K562 (cell line): ENCODE results near the gene SLC6A8. TPM values are rescaled to one million over a fixed set of nuclear protein-coding genes. Genes with fewer than 3 reads are reported as not detected.
A peak's percentile ranks its signal among the peaks of the same experiment; 100 is the strongest.
"Not testable (repeated sequence)": the region's sequence is repeated elsewhere in the genome, so short reads cannot be mapped to it uniquely, and the experiment has no call there.

Source experiments
- ATAC-seq: fragments of 200-7000 bp; cut with Tn5 transposase; 3 replicates; pipeline ENCODE4 v1.9.1; 2020; ENCODE audit warnings: moderate library complexity
- BruUV-seq: library from RNA; stranded (reverse); fragments of 400-500 nt; replicated peaks from 2 replicates; lab custom pipeline; 2021; lab: Mats Ljungman, UMichigan
- CTCF ChIA-PET: fragments of 300-600 bp; formaldehyde crosslinking; extraction: SDS; loops from one replicate; lab custom pipeline; 2021; ENCODE audit warnings: low intra/inter-chr PET ratio; lab: Yijun Ruan, JAX
- POLR2A ChIA-PET: fragments of 300-600, 350-650 bp; sonication (Branson Sonifier 250); formaldehyde crosslinking; extraction: SDS; loops from one replicate; lab custom pipeline; 2021; ENCODE audit warnings: antibody characterized with exemption, inconsistent platforms; lab: Yijun Ruan, JAX
- DNase-seq, 4 experiments: peaks; one replicate each; pipeline versions ENCODE4 v3.0.0 to v3.0.0-alpha.2; 2011 to 2018; ENCODE audit warnings: low spot score in 3 of 4, mixed read lengths in 3 of 4; ENCODE audit errors: extremely low read depth in 1 of 4
- FAIRE-seq: peaks from 2 replicates; lab custom pipeline; 2011; peaks lifted over from hg19 to GRCh38; lab: Jason Lieb, UNC
- H2AFZ ChIP-seq: 2 replicates; pipeline ENCODE4 v1.6.0; 2011; ENCODE audit warnings: low read depth, low read length, control low read depth, inconsistent platforms
- H3K27ac ChIP-seq: fragments of 200-600 bp; 3 replicates; pipeline ENCODE4 v1.8.0; 2011; ENCODE audit warnings: low read depth, mild to moderate bottlenecking, control low read depth, inconsistent platforms, low read length, moderate library complexity, mixed read lengths; ENCODE audit errors: extremely low read depth
- H3K27me3 ChIP-seq, 2 experiments: fragments of 300-600 bp in 1 of 2; 2 replicates in 1 of 2; 3 replicates in 1 of 2; pipeline versions ENCODE4 v1.6.0 to v1.8.0; 2011; ENCODE audit warnings: inconsistent platforms in 2 of 2, low read length in 2 of 2, mild to moderate bottlenecking in 1 of 2, mixed read lengths in 1 of 2, moderate library complexity in 1 of 2; ENCODE audit not compliant: control insufficient read depth in 2 of 2, insufficient read depth in 2 of 2
- H3K36me3 ChIP-seq: fragments of 300-600 bp; 3 replicates; pipeline ENCODE4 v1.8.0; 2011; ENCODE audit warnings: mild to moderate bottlenecking, low read length, inconsistent platforms; ENCODE audit not compliant: control insufficient read depth, insufficient read depth
- H3K4me1 ChIP-seq, 2 experiments: fragments of 200-600 bp in 1 of 2; replicated peaks in 1 of 2; 2 replicates in 1 of 2; 3 replicates in 1 of 2; pipeline versions ENCODE4 v1.5.1 to v1.8.0; 2011; ENCODE audit warnings: inconsistent platforms in 2 of 2, low read length in 2 of 2, mild to moderate bottlenecking in 1 of 2, mixed read lengths in 1 of 2, moderate library complexity in 1 of 2; ENCODE audit not compliant: control insufficient read depth in 2 of 2, insufficient read depth in 2 of 2
- H3K4me2 ChIP-seq: 2 replicates; pipeline ENCODE4 v1.6.1; 2011; ENCODE audit warnings: low read length, control low read depth, inconsistent platforms, mixed read lengths; ENCODE audit not compliant: insufficient read depth
- H3K4me3 ChIP-seq: fragments of 200-600 bp; sonication (generic), shearing (Covaris generic); 2 replicates; pipeline ENCODE4 v1.5.1; 2016; ENCODE audit warnings: control low read depth, inconsistent platforms
- H3K79me2 ChIP-seq: fragments of 200-600 bp; 3 replicates; pipeline ENCODE4 v1.8.0; 2011; ENCODE audit warnings: low read length, inconsistent platforms; ENCODE audit not compliant: control insufficient read depth, insufficient read depth
- H3K9ac ChIP-seq, 2 experiments: 2 replicates each; pipeline versions ENCODE4 v1.6.0 to v1.6.1; 2011; ENCODE audit warnings: low read depth in 2 of 2, low read length in 2 of 2, control low read depth in 1 of 2, inconsistent platforms in 1 of 2, mild to moderate bottlenecking in 1 of 2, mixed read lengths in 1 of 2; ENCODE audit not compliant: insufficient read depth in 1 of 2
- H3K9me1 ChIP-seq: one replicate; pipeline ENCODE4 v1.6.0; 2011; ENCODE audit warnings: inconsistent platforms, mild to moderate bottlenecking, low read length, moderate library complexity; ENCODE audit not compliant: control insufficient read depth, insufficient read depth
- H3K9me3 ChIP-seq: replicated peaks from 2 replicates; pipeline ENCODE4 v1.5.1; 2011; ENCODE audit warnings: low read depth, low read length, inconsistent platforms; ENCODE audit not compliant: control insufficient read depth, insufficient read depth
- H4K20me1 ChIP-seq: replicated peaks from 2 replicates; pipeline ENCODE4 v1.6.1; 2011; ENCODE audit warnings: low read length, inconsistent platforms, mixed read lengths; ENCODE audit not compliant: control insufficient read depth, insufficient read depth
- CCNT2 ChIP-seq: IDR thresholded peaks from 2 replicates; pipeline ENCODE4 v1.6.1; 2011; ENCODE audit warnings: borderline replicate concordance, low read depth, mild to moderate bottlenecking, moderate library complexity, mixed read lengths, low read length; ENCODE audit not compliant: insufficient read length; ENCODE audit errors: extremely low read depth
- KDM5B ChIP-seq: fragments of 200-600 bp; sonication (generic); IDR thresholded peaks from 2 replicates; pipeline ENCODE4 v1.6.1; 2012; ENCODE audit warnings: low read depth, mild to moderate bottlenecking, moderate library complexity, low read length, control low read depth, inconsistent platforms; ENCODE audit not compliant: insufficient replicate concordance
- POLR2G ChIP-seq: fragments of 200-400 bp; formaldehyde crosslinking; IDR thresholded peaks from 2 replicates; pipeline ENCODE4 v1.6.1; 2017; ENCODE audit warnings: low read depth, mild to moderate bottlenecking, antibody characterized with exemption, low read length, moderate library complexity
- RBM22 ChIP-seq: fragments of 200-400 bp; formaldehyde crosslinking; IDR thresholded peaks from 2 replicates; pipeline ENCODE4 v1.6.1; 2018; ENCODE audit warnings: low read length, low read depth; ENCODE audit not compliant: poor library complexity, severe bottlenecking
- ZNF263 ChIP-seq: sonication (generic); formaldehyde crosslinking; IDR thresholded peaks from 2 replicates; pipeline ENCODE4 v1.8.0; 2022; ENCODE audit warnings: mild to moderate bottlenecking, missing genetic modification reagents, borderline replicate concordance
- WGBS: fragments of 100-300 bp; shearing (Covaris generic); methylation state at CpG from one replicate; pipeline ENCODE4 v1.1.6; 2016; ENCODE audit warnings: low coverage, mixed read lengths; ENCODE audit not compliant: insufficient coverage; ENCODE audit errors: missing lambda C conversion rate; 5-methylcytosine and 5-hydroxymethylcytosine counted together
- in situ Hi-C: fragments of 300-500 bp; cut with MboI; formaldehyde crosslinking; loops from 4 replicates; pipeline ENCODE4 v1.15.0; 2018; ENCODE audit warnings: inconsistent platforms, mixed read lengths
- intact Hi-C: fragments of 100-400 bp; cut with micrococcal nuclease; formaldehyde crosslinking; loops from 2 replicates; pipeline ENCODE4 v1.14.2; 2022
- polyA plus RNA-seq, 8 experiments: library from polyadenylated mRNA; depleted of rRNA in 4 of 8; stranded (reverse) in 5 of 8; unstranded in 3 of 8; fragments of >200 nt; fragmentation: Nextera tagmentation in 2 of 8; fragmentation: Illumina TruSeq in 1 of 8; extraction: Ambion mirVana in 2 of 8; extraction: Trizol in 1 of 8; gene quantifications; 2 replicates each; pipeline versions ENCODE4 v1.2.1 to v1.2.3, GENCODE V29; 2011 to 2014; ENCODE audit warnings: inconsistent platforms in 1 of 8, missing spikeins in 1 of 8
- total RNA-seq, 7 experiments: library from RNA; depleted of rRNA in 6 of 7; stranded (reverse); fragments of >200 nt in 6 of 7; fragmentation: Illumina TruSeq in 2 of 7; extraction: Trizol in 2 of 7; gene quantifications; 2 replicates each; pipeline versions ENCODE4 v1.2.1 to v1.2.3, GENCODE V29; 2011 to 2021; ENCODE audit warnings: low replicate concordance in 1 of 7

SLC6A8 gene
- total and polyA plus RNA-seq, 9 of the 15 experiments (the other 6 are each of a cell fraction or from before 2014, with no cell fraction given): 0.68 to 144 (median 34.3) TPM

DNA sequence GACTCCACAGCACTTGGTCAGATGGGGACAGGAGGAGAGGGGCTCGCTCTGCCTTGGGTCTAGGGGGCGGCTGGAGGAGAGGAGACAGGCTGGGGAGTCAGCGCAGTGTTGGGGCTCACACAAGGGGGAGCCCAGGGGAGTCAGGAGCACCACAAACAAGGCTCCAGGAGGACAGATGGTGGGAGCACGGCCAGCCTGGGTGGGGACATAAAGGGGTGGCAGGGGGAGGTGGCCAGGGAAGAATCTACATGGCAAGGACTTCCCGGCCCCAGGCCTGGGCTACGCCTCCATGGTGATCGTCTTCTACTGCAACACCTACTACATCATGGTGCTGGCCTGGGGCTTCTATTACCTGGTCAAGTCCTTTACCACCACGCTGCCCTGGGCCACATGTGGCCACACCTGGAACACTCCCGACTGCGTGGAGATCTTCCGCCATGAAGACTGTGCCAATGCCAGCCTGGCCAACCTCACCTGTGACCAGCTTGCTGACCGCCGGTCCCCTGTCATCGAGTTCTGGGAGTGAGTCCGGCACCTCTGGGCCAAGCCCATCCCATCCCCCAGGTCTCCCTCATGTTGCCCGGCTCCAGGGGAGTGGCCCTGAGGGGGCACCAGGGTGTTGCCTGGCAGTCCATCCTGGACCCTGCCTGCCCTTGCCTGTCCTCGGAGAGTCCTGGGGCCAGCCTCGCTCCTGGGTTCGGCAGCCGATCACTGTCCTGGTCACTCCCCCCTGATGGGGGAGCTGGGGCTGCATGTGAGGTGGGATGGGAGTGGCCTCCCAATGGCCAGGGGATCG lies 3.5 kb downstream of the SLC6A8 start:
- H3K9me1 ChIP-seq, DNase-seq, BruUV-seq, FAIRE-seq, H3K27ac ChIP-seq, CTCF ChIA-PET, H3K9me3 ChIP-seq, H3K4me3 ChIP-seq, H3K27me3 ChIP-seq, in situ Hi-C loops, H2AFZ ChIP-seq, ATAC-seq, intact Hi-C loops: not testable (repeated sequence)
- Histone ChIP-seq H3K79me2 (peaks cover 37% of the 10 kb centered on the region), H3K4me1 (peaks cover 11 to 75% of the 10 kb centered on the region in 2 experiments; a peak in 4 of 5 replicates), H3K9ac (peak overlapping the region in 1 of 2 experiments; percentile 58; a peak in 2 of 4 replicates), H3K36me3 (peaks cover 56% of the 10 kb centered on the region; the same call in 1 of the 3 replicates), H4K20me1 (peaks cover 13% of the 10 kb centered on the region), H3K4me2 (peak overlapping the region; percentile 82; the same call in 1 of the 2 replicates)
- 75% methylated on average over 3 of the region's 21 CpGs for WGBS
- POLR2A ChIA-PET: interaction anchor here (0.6 kb wide), 2 partner anchors 47 to 99 kb away, joined by 3 to 4 read pairs; no protein-coding TSS in a partner anchor
- TF ChIP-seq RBM22: peak; percentile 27
- peak; percentile 69 for TF ChIP-seq POLR2G
- peak; percentile 29 for TF ChIP-seq KDM5B
- peak; percentile 34 for TF ChIP-seq CCNT2
- peak; percentile 51; the same call in 1 of the 2 replicates for TF ChIP-seq ZNF263 (CRISPR knock-in tag)
